22Rv1 (cell line): Measurements from ENCODE around the gene SRRT.

Experiments used
- CTCF ChIP-seq: fragments of 450-650 bp; IDR thresholded peaks from 2 replicates; pipeline ENCODE4 v1.5.1; 2017; ENCODE audit warnings: mild to moderate bottlenecking
- ZFX ChIP-seq: fragments of 450-650 bp; IDR thresholded peaks from 2 replicates; pipeline ENCODE4 v1.6.1; 2017; ENCODE audit warnings: antibody characterized with exemption, borderline replicate concordance

- TF ChIP-seq CTCF (peak; percentile 98), ZFX (no peak)
Observed at GRCh38 chr7:100894860-100895700, 20.2 kb downstream of the SRRT start.
